GM19025 (cell line): Measurements from ENCODE around the gene PHEX.

Source experiments
- ATAC-seq: cut with Tn5 transposase; IDR thresholded peaks from one replicate; pipeline ENCODE4 v1.9.1; 2021; ENCODE audit warnings: mild to moderate bottlenecking, low read depth, moderate library complexity; ENCODE audit not compliant: unreplicated experiment

PHEX gene

GRCh38 chrX:22032084-22032483 is at the start of gene PHEX:
Gene PHEX, plus strand, starts transcription at chrX:22032325. Its CDS starts 681 bp downstream, at chrX:22033006.
- no peak for ATAC-seq

GRCh38 chrX:21985332-21985777 is 46.8 kb upstream of the PHEX start:
- ATAC-seq, result peak; percentile 63

GRCh38 chrX:21986596-21986995 is 45.5 kb upstream of the PHEX start:
- ATAC-seq, result no peak

GRCh38 chrX:21989384-21989783 is 42.7 kb upstream of the PHEX start:
- ATAC-seq, result no peak

GRCh38 chrX:21990832-21991231 is 41.3 kb upstream of the PHEX start:
- ATAC-seq, result no peak

GRCh38 chrX:21991504-21991903 is 40.6 kb upstream of the PHEX start:
- ATAC-seq, result no peak

- ATAC-seq, result peak; percentile 76
Measured at GRCh38 chrX:21993265-21993664, 38.9 kb upstream of the PHEX start.

- ATAC-seq, result no peak
Measured at GRCh38 chrX:21996872-21997455, 35.2 kb upstream of the PHEX start.

- no peak for ATAC-seq
Measured at GRCh38 chrX:21998037-21998436, 34.1 kb upstream of the PHEX start.

GRCh38 chrX:22004866-22005265 is 27.3 kb upstream of the PHEX start:
- ATAC-seq, result no peak

GRCh38 chrX:22012051-22012450 is 20.1 kb upstream of the PHEX start:
- ATAC-seq, result no peak

GRCh38 chrX:22012931-22013330 is 19.2 kb upstream of the PHEX start:
- ATAC-seq, result no peak

GRCh38 chrX:22015139-22015750 is 16.9 kb upstream of the PHEX start:
- ATAC-seq, result no peak

GRCh38 chrX:22021751-22022324 is 10.3 kb upstream of the PHEX start:
- ATAC-seq, result no peak

- ATAC-seq, result no peak
Measured at GRCh38 chrX:22024577-22024976, 7.5 kb upstream of the PHEX start.

GRCh38 chrX:22025751-22026150 is 6.4 kb upstream of the PHEX start:
- ATAC-seq, result no peak

GRCh38 chrX:22026731-22027130 is 5.4 kb upstream of the PHEX start:
- no peak for ATAC-seq

- no peak for ATAC-seq
Measured at GRCh38 chrX:22032506-22032905, 381 bp downstream of the PHEX start.

GRCh38 chrX:22033818-22034217 is 1.7 kb downstream of the PHEX start:
- no peak for ATAC-seq

GRCh38 chrX:22035236-22035635 is 3.1 kb downstream of the PHEX start:
- no peak for ATAC-seq

GRCh38 chrX:22037225-22037624 is 5.1 kb downstream of the PHEX start:
- no peak for ATAC-seq

- ATAC-seq, result no peak
Measured at GRCh38 chrX:22037911-22038537, 5.9 kb downstream of the PHEX start.
